GM12874 (cell line): Measurements from ENCODE around the gene SPON1.

Experiments
- TF ChIP-seq, protein P1 (sequence below): IDR thresholded peaks from 2 replicates; pipeline ENCODE4 v1.5.1; 2011; ENCODE audit warnings: low read depth, mild to moderate bottlenecking, control low read depth, low read length, moderate library complexity; ENCODE audit not compliant: insufficient read depth

SPON1 gene

DNA sequence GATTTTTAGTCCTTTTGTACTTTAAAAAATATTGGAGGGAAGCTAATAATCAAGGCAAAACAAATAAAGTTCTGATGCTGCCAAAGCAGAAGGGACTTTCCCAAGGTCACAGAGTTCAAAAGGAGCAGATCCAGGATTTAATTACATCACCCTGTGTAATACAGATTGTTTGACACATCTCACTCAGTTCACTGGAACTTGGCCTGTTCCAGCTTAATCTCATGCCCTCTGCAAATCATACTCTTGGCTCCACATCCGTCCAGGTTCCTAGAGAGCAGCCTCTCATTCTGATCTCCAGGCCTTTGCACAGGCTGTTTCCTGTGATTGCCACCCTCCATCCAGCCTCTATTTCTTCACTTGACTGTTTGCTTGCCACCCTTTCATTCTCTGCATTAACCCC is 151.7 kb downstream of the SPON1 start:
- TF ChIP-seq, protein P1, sequence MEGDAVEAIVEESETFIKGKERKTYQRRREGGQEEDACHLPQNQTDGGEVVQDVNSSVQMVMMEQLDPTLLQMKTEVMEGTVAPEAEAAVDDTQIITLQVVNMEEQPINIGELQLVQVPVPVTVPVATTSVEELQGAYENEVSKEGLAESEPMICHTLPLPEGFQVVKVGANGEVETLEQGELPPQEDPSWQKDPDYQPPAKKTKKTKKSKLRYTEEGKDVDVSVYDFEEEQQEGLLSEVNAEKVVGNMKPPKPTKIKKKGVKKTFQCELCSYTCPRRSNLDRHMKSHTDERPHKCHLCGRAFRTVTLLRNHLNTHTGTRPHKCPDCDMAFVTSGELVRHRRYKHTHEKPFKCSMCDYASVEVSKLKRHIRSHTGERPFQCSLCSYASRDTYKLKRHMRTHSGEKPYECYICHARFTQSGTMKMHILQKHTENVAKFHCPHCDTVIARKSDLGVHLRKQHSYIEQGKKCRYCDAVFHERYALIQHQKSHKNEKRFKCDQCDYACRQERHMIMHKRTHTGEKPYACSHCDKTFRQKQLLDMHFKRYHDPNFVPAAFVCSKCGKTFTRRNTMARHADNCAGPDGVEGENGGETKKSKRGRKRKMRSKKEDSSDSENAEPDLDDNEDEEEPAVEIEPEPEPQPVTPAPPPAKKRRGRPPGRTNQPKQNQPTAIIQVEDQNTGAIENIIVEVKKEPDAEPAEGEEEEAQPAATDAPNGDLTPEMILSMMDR: no peak

DNA sequence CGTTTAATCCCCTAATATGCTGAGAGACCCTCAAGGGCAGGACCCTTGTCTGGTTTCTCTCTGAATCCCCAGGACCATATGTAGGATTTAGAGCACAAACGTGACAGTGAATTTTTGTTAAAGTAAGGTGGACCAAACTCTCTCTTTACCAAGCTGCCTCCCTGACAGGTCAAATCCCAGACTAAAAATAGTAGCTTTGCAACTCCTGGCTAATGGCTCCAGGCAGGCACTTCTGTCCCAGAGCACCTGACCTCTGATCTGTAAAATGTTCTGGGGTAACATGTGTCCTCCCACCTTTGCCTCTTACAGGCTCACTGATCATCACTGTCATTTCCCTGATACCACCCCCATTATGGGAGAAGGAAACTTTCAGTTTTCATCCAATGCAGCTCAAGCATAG is 152.3 kb downstream of the SPON1 start:
- TF ChIP-seq, protein P1: no peak

DNA sequence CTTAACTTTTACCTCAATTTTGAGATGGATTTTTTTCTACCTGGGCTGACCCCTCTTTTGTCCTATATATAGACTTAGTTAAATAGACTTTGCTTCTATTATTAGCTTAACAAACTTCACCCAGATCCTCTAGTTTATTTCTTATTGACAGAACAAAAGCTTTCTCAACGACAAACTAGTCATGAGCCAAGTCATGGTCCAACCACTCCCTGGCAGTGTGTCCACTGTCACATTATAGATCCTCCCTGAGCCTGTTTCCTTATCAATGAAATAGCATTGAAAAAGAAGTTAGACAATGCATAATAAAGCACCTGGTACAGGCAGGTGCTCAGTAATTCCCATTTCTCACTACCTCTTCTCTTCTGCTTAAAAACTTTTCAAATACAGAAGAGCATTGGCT is 155.1 kb downstream of the SPON1 start:
- TF ChIP-seq, protein P1: no peak

DNA sequence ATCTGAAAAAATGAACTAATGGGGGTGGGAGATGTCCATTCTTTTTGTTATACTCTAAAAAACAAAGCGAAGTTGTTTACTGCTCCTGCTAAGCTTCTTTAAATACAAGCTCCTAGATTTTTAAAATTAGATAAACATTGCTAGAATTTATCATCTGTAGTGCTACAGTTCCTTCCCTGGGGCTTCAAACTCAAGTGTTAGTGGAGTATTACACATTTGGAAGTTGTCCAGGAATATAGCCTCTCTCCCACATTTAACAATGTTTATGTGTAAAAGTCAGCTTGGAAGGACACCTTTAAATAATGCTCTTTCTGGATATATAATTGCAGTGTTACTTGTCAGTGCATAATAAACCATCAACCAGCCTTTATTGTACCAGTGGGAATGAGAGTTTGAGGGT is 155.5 kb downstream of the SPON1 start:
- TF ChIP-seq, protein P1: no peak

DNA sequence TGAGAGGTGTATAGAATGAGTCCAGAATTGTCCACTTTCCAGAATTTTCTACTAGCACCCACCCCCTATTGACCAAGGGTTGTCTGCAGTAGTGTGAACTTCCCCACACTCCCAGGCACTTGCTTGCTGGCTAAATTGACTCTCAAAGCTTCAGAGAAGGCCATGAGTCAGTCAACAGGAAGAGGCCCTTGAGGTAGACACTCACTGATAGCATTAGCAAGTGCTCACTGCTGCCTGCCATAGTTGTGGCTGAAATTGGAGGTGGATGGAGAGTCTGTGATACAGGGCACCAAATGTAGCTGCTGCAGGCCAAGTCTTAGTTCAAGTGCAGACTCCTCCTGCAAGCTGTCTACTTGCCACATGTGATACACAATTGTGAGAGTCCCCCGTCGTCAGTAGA is 156.8 kb downstream of the SPON1 start:
- TF ChIP-seq, protein P1: no peak

DNA sequence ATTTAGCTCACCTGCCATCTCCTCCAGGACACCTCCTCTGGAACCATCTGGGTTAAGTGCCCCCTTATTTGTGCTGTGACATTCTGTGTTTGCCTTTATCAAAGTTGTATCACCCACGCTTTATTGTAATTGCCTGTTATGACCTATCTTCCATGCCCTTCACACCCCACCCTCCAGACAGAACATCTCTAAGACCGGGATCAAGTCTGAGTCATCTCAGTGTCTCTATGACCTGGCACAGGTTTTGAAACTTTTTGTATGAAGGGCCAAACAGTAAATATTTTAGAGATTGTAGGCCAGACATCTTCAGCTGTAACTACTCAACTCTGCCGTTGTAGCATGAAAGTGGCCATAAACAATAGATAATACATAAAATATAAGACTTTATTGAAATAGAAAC is 161.8 kb downstream of the SPON1 start:
- TF ChIP-seq, protein P1: no peak

DNA sequence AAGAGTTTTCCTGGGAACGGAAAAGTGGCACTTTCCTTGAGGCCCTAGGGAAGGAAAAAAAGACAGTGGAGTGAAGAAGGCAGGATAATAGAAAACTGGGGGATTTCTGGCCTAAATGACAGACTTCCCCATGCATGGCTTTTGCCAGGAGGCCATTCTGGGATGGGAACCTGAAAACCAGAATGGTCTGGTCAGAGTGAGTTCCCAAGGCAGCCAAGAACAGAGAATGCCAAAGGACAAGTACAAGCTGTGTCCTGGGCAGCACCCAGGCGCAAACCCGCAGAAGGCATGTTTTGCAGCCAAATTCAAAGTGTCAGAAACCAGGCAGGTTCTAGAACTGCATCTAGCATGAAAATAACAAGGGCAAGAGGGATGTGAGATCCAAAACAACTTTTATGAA is 162.4 kb downstream of the SPON1 start:
- TF ChIP-seq, protein P1: no peak

DNA sequence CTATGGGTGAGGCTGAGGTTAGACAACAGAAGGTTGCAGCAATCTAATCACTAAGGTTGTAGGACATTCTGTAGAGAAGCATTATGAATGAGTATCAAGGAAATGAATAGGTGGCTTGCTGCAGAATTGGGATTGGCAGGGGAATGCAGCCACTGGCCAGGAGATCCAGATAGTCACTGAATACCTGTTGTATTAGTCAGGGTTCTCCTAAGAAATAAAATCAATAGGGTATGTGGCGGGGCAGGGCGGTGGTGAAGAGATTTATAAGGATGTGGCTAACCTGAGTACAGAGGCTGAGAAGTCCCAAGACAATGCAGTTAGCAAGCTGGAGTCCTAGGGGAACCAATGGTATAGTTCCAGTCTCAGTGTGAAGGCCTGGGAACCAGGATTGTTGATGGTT is 163.0 kb downstream of the SPON1 start:
- TF ChIP-seq, protein P1: no peak
